ENCODE measurements around the gene AP2B1. TPM values are rescaled to one million over a fixed set of nuclear protein-coding genes. Genes with fewer than 3 reads are reported as not detected.

AP2B1 gene
- total and polyA plus RNA-seq, 9 of the 15 experiments (the other 6 are each of a cell fraction or from before 2014, with no cell fraction given), result 60.1 to 287 (median 105) TPM

DNA sequence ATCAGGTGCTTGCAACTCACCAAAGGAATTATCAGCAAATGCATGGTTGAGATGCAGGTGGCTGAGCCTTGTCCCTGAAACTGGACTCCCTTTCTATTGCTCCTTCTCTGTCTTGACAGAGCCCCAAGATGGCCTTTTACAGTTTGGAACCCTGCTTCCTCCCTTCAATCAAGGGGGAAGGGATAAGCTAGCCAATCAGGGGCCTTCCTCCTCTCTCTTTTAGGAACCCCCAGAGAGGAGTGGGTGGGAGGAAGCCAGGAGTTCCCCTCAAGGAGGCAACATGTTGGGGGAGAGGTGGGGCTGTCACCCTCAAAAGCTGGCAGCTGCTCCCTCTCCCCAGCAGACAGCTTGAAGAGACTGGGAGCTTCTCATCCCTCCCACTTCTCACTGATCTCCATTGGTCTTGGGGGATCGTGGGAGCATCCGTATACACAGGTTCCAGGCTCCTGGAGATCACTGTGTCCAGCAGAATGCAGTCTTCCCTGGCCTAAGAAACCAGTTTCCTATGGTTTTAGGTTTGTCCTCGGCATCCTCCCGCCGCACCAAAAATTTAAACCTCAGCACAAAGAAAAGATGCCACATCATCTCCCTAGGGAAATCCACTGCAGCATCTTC, 151.5 kb downstream of the AP2B1 start (continued):
- TF ChIP-seq, protein P1, sequence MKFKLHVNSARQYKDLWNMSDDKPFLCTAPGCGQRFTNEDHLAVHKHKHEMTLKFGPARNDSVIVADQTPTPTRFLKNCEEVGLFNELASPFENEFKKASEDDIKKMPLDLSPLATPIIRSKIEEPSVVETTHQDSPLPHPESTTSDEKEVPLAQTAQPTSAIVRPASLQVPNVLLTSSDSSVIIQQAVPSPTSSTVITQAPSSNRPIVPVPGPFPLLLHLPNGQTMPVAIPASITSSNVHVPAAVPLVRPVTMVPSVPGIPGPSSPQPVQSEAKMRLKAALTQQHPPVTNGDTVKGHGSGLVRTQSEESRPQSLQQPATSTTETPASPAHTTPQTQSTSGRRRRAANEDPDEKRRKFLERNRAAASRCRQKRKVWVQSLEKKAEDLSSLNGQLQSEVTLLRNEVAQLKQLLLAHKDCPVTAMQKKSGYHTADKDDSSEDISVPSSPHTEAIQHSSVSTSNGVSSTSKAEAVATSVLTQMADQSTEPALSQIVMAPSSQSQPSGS (CRISPR knock-in tag; IDR thresholded peaks at IDR 0.05), result no peak
- TF ChIP-seq YBX1 (IDR thresholded peaks at IDR 0.05), result no peak
- TF ChIP-seq ZNF507 (tag; conservative IDR thresholded peaks at IDR 0.05), result no peak
- TF ChIP-seq ZNF431 (CRISPR knock-in tag; IDR thresholded peaks at IDR 0.05), result no peak
- no peak for TF ChIP-seq ZNF76 (CRISPR knock-in tag; IDR thresholded peaks at IDR 0.05; ENCODE audit: borderline replicate concordance)
- TF ChIP-seq, protein P2, sequence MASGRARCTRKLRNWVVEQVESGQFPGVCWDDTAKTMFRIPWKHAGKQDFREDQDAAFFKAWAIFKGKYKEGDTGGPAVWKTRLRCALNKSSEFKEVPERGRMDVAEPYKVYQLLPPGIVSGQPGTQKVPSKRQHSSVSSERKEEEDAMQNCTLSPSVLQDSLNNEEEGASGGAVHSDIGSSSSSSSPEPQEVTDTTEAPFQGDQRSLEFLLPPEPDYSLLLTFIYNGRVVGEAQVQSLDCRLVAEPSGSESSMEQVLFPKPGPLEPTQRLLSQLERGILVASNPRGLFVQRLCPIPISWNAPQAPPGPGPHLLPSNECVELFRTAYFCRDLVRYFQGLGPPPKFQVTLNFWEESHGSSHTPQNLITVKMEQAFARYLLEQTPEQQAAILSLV (tag; IDR thresholded peaks at IDR 0.05), result no peak
- no peak for TF ChIP-seq FOXP1 (CRISPR knock-in tag; IDR thresholded peaks at IDR 0.05)
- no peak for TF ChIP-seq ZBED1 (IDR thresholded peaks at IDR 0.05)

DNA sequence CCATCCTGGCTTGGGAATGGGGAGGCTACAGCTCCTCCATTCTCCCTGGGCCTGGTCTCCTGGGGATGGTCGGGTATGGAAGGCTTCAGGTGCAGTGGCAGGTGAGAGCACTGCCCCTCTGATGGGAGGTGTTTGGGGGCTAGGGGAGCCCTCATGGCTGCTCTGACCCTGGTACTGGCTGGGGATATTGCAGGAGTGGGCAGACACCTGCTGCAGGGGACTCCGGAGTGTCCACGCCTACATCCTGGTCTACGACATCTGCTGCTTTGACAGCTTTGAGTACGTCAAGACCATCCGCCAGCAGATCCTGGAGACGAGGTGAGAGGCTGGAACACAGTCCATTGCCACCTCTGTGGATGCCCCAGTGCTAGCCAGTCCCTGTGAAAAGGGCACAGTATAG, 153.1 kb downstream of the AP2B1 start:
- ATAC-seq (no peak), FAIRE-seq (no peak), DNase-seq (ENCODE audit: extremely low read depth in 1 of 4, low spot score in 3 of 4) (no peak)
- intact Hi-C loops (cut with micrococcal nuclease), result no loop called here
- no peak for TF ChIP-seq ZNF165 (CRISPR knock-in tag; IDR thresholded peaks at IDR 0.05; ENCODE audit: borderline replicate concordance)
- no peak for TF ChIP-seq XRCC3 (IDR thresholded peaks at IDR 0.05)
- no peak for TF ChIP-seq ZNF316 (IDR thresholded peaks at IDR 0.05)
- TF ChIP-seq, protein P3, sequence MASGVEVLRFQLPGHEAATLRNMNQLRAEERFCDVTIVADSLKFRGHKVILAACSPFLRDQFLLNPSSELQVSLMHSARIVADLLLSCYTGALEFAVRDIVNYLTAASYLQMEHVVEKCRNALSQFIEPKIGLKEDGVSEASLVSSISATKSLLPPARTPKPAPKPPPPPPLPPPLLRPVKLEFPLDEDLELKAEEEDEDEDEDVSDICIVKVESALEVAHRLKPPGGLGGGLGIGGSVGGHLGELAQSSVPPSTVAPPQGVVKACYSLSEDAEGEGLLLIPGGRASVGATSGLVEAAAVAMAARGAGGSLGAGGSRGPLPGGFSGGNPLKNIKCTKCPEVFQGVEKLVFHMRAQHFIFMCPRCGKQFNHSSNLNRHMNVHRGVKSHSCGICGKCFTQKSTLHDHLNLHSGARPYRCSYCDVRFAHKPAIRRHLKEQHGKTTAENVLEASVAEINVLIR (CRISPR knock-in tag; IDR thresholded peaks at IDR 0.05), result no peak
- TF ChIP-seq MTA1 (IDR thresholded peaks at IDR 0.05; ENCODE audit: borderline replicate concordance), result no peak
- TF ChIP-seq, protein P2 (tag; IDR thresholded peaks at IDR 0.05), result no peak
- no peak overlapping the region for H3K9ac ChIP-seq (ENCODE audit: insufficient read depth in 1 of 2, low read depth in 2 of 2, low read length in 2 of 2)
- H3K79me2 ChIP-seq (ENCODE audit: control insufficient read depth, insufficient read depth, low read length), result no peaks in the 10 kb centered on the region
- in situ Hi-C loops (cut with MboI), result loop anchor here (10.0 to 25.0 kb wide), 2 partner anchors 595 to 1303 kb away; partner anchors contain the start of genes NLE1 and UNC45B
- H3K36me3 ChIP-seq (ENCODE audit: control insufficient read depth, insufficient read depth, low read length), result no peaks in the 10 kb centered on the region
- peaks cover 4% of the 10 kb centered on the region for H3K9me1 ChIP-seq (ENCODE audit: control insufficient read depth, insufficient read depth, low read length)
- H3K27ac ChIP-seq (ENCODE audit: extremely low read depth, low read depth, low read length), result no peak overlapping the region
- H3K27me3 ChIP-seq (ENCODE audit: control insufficient read depth in 2 of 2, insufficient read depth in 2 of 2, low read length in 2 of 2), result peaks cover 26 to 69% of the 10 kb centered on the region in 2 experiments
- H3K9me3 ChIP-seq (replicated peaks; ENCODE audit: control insufficient read depth, insufficient read depth, low read depth, low read length), result no peaks in the 10 kb centered on the region
- POLR2A ChIA-PET, result interaction anchor here (1.0 kb wide), 1 partner anchor 12 kb away, joined by 3 read pairs; no protein-coding TSS in a partner anchor
- peaks cover 8% of the 10 kb centered on the region; the same call in 1 of the 2 replicates for H4K20me1 ChIP-seq (replicated peaks; ENCODE audit: control insufficient read depth, insufficient read depth, low read length)
- BruUV-seq (replicated peaks), result no TSS peak
- H2AFZ ChIP-seq (ENCODE audit: low read depth, low read length), result no peak overlapping the region
- H3K4me1 ChIP-seq (replicated peaks in 1 of 2; ENCODE audit: control insufficient read depth in 2 of 2, insufficient read depth in 2 of 2, low read length in 2 of 2), result peaks cover 0 to 12% of the 10 kb centered on the region in 2 experiments; a peak in 2 of 5 replicates
- 3% methylated on average over 7 of the region's 7 CpGs for WGBS (ENCODE audit: insufficient coverage, low coverage, missing lambda C conversion rate)
- CTCF ChIA-PET (ENCODE audit: low intra/inter-chr PET ratio), result no interaction called here
- no peak overlapping the region for H3K4me2 ChIP-seq (ENCODE audit: insufficient read depth, low read length)
- no peak overlapping the region for H3K4me3 ChIP-seq

Data from K562 (cell line).